ENCODE measurements around the gene HEXB.

Gene HEXB

DNA sequence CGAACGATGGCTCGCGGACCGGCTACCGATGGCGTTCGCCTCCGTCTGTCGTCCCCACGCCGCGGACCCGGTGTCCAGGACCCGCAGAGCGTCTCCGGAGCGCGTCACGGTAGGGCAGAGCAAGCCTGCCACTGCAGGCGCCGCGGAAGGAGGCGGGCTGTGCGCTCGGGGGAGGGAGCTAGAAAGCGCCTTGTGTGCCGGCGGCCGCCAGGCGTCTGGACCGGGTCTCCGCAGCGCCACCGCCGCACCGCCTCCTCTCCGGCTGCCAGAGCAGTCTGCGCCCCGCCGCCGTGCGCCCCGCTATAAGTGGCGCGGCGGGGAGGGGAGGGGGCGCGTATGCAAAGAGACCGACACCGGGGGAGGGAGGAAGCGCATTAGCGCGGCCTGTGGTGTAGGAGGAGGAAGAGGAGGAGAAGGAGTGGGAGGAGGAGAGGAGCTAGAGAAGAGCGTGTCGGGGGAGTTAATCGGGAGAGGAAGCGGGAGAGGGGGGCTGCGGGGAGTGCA lies 44.5 kb upstream of the HEXB start, which contains the start of gene ENC1:
TSS of gene ENC1 (minus strand) at position 279 of the 504 bp plus-strand sequence. CDS start 4,243 bp downstream, outside the sequence.
- Histone ChIP-seq H3K27me3 (ENCODE audit: insufficient read depth, poor library complexity, severe bottlenecking) (no peaks in the 10 kb centered on the region), H3K4me3 (replicated peaks; ENCODE audit: insufficient read depth, low read length) (peak within 1 kb of the TSS; percentile 66), H3K27ac (replicated peaks) (peak within 1 kb of the TSS; percentile 53)
- peak; percentile 42; the same call in 1 of the 2 replicates for TF ChIP-seq SPI1 (IDR thresholded peaks at IDR 0.05; ENCODE audit: borderline replicate concordance, low read depth)
- TF ChIP-seq, protein P1, sequence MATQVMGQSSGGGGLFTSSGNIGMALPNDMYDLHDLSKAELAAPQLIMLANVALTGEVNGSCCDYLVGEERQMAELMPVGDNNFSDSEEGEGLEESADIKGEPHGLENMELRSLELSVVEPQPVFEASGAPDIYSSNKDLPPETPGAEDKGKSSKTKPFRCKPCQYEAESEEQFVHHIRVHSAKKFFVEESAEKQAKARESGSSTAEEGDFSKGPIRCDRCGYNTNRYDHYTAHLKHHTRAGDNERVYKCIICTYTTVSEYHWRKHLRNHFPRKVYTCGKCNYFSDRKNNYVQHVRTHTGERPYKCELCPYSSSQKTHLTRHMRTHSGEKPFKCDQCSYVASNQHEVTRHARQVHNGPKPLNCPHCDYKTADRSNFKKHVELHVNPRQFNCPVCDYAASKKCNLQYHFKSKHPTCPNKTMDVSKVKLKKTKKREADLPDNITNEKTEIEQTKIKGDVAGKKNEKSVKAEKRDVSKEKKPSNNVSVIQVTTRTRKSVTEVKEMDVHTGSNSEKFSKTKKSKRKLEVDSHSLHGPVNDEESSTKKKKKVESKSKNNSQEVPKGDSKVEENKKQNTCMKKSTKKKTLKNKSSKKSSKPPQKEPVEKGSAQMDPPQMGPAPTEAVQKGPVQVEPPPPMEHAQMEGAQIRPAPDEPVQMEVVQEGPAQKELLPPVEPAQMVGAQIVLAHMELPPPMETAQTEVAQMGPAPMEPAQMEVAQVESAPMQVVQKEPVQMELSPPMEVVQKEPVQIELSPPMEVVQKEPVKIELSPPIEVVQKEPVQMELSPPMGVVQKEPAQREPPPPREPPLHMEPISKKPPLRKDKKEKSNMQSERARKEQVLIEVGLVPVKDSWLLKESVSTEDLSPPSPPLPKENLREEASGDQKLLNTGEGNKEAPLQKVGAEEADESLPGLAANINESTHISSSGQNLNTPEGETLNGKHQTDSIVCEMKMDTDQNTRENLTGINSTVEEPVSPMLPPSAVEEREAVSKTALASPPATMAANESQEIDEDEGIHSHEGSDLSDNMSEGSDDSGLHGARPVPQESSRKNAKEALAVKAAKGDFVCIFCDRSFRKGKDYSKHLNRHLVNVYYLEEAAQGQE (IDR thresholded peaks at IDR 0.05; ENCODE audit: insufficient replicate concordance, low read depth), result no peak
- TF ChIP-seq GABPA (IDR thresholded peaks at IDR 0.05; ENCODE audit: low read depth), result no peak
- no peak for TF ChIP-seq POLR2AphosphoS5 (IDR thresholded peaks at IDR 0.05; ENCODE audit: low read depth)
- TF ChIP-seq, protein P2, sequence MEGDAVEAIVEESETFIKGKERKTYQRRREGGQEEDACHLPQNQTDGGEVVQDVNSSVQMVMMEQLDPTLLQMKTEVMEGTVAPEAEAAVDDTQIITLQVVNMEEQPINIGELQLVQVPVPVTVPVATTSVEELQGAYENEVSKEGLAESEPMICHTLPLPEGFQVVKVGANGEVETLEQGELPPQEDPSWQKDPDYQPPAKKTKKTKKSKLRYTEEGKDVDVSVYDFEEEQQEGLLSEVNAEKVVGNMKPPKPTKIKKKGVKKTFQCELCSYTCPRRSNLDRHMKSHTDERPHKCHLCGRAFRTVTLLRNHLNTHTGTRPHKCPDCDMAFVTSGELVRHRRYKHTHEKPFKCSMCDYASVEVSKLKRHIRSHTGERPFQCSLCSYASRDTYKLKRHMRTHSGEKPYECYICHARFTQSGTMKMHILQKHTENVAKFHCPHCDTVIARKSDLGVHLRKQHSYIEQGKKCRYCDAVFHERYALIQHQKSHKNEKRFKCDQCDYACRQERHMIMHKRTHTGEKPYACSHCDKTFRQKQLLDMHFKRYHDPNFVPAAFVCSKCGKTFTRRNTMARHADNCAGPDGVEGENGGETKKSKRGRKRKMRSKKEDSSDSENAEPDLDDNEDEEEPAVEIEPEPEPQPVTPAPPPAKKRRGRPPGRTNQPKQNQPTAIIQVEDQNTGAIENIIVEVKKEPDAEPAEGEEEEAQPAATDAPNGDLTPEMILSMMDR (IDR thresholded peaks at IDR 0.05; ENCODE audit: insufficient read depth, low read length), result no peak
- DNase-seq (ENCODE audit: low read depth in 1 of 2, low spot score in 1 of 2), result peak; percentile 69 to 73

DNA sequence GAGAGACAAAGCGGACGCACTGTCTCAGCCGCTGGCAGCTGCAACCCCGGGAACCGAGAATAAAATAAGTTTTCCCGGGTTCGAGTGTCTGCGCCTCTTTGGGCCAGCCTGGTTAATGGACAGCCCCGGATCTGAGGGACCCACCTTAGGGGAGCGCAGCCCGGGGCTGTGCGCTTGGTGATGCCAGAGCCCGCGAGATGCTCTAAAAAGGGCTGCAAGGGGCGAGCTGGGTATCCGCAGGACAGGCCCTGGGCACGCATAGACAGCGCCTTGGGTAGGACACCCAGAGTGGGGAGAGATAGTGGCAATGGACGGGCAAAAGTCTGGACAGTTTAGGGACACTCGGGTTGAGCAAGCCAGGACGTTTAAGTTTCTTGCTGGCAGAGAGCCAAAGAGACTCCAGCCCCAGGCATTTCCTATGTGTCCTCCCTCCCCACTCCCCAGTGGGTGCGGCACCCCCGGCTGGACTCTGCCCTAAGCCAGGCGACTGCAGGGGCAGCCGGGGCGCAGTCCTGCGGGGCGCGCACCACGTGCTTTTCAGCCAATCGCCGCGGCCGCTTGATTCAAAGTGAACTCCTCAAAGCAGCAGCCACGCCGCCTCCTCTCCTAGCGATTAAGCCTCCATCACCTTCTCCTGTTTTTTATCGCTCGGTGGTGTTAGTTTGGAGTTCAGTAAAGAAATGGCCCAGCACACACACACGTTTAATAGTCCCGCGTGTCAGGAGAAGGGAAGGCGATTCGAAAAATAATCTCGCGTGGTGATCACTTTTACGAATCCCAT lies 43.9 kb upstream of the HEXB start:
- no peak for TF ChIP-seq POLR2AphosphoS5 (IDR thresholded peaks at IDR 0.05; ENCODE audit: low read depth)
- TF ChIP-seq, protein P1 (IDR thresholded peaks at IDR 0.05; ENCODE audit: insufficient replicate concordance, low read depth), result no peak
- TF ChIP-seq, protein P2 (IDR thresholded peaks at IDR 0.05; ENCODE audit: insufficient read depth, low read length), result no peak
- no peak for TF ChIP-seq GABPA (IDR thresholded peaks at IDR 0.05; ENCODE audit: low read depth)
- TF ChIP-seq SPI1 (IDR thresholded peaks at IDR 0.05; ENCODE audit: borderline replicate concordance, low read depth), result no peak
- DNase-seq (ENCODE audit: low read depth in 1 of 2, low spot score in 1 of 2), result peak; percentile 37 to 39
- Histone ChIP-seq H3K4me3 (replicated peaks; ENCODE audit: insufficient read depth, low read length) (peak overlapping the region; percentile 66), H3K27ac (replicated peaks) (peak overlapping the region; percentile 53), H3K27me3 (ENCODE audit: insufficient read depth, poor library complexity, severe bottlenecking) (no peaks in the 10 kb centered on the region)

DNA sequence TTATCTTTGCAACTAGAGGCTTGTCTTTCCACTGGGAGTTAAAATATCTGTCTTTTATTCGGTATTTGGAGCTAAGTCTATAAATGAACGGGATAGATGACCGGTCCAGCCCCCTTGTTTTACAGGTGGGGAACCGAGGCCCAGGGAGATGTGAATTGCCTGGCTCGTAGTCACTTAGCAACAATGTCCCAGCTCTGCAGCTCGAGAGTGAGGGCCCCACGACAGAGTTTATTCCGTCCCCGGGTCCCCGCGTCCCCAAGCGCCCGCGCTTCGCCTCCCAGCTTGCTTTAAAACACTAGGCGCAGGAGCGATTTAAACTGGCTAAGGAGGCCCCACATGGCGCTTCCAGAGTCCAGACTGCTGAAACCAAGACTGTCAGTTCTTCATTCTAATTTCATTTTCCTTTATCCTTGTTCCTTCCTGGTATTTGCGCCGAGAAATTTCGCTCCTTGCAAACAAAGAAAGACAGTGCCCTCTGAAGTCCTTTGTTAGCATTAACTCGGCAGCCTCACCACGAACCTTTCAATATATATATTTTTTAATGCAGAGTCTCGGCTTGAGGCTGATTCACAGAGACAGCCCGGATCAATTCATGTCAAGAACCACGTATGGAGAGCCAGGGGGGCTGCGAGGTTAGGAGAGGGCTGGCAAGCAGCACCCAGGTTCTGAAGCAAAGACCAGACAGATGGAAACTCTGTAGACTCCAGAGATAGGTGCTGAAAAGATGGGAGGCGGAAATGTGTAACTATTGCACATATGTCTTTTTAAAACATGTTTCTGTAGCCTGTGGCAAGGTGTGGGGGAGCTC lies 43.1 kb upstream of the HEXB start:
- H3K27me3 ChIP-seq (ENCODE audit: insufficient read depth, poor library complexity, severe bottlenecking), result no peaks in the 10 kb centered on the region
- peak overlapping the region; percentile 66 for H3K4me3 ChIP-seq (replicated peaks; ENCODE audit: insufficient read depth, low read length)
- TF ChIP-seq, protein P2 (IDR thresholded peaks at IDR 0.05; ENCODE audit: insufficient read depth, low read length), result no peak
- TF ChIP-seq POLR2AphosphoS5 (IDR thresholded peaks at IDR 0.05; ENCODE audit: low read depth), result no peak
- TF ChIP-seq, protein P1 (IDR thresholded peaks at IDR 0.05; ENCODE audit: insufficient replicate concordance, low read depth), result no peak
- peak in 1 of 2 experiments; percentile 35 for DNase-seq (ENCODE audit: low read depth in 1 of 2, low spot score in 1 of 2)
- H3K27ac ChIP-seq (replicated peaks), result peak overlapping the region; percentile 53
